Activated naive CD4-positive, alpha-beta T cell treated with anti-CD3 and anti-CD28 coated beads, Interleukin-2, amount 50 U/mL, for 72 hours (primary cell): ENCODE measurements around the gene WDR73. TPM values are rescaled to one million over a fixed set of nuclear protein-coding genes. Genes with fewer than 3 reads are reported as not detected.

Experiments
- ATAC-seq, 2 donors: fragments of 150-1000 bp; cut with Tn5 transposase; 2 replicates each; pipeline ENCODE4 v1.10.0; 2021; ENCODE audit warnings: mild to moderate bottlenecking in 2 of 2, moderate library complexity in 2 of 2
- DNase-seq, 2 donors: peaks; one replicate each; pipeline ENCODE4 v3.0.0; 2021 to 2022; ENCODE audit warnings: low spot score in 2 of 2
- H3K27ac Mint-ChIP-seq, 2 donors: one replicate each; pipeline ENCODE4 v1.8.0; 2022; ENCODE audit warnings: mild to moderate bottlenecking in 2 of 2, mixed read lengths in 2 of 2
- H3K36me3 Mint-ChIP-seq, 2 donors: one replicate each; pipeline ENCODE4 v1.8.0; 2022; ENCODE audit warnings: mixed read lengths in 2 of 2
- H3K9me3 Mint-ChIP-seq, 2 donors: one replicate each; pipeline ENCODE4 v1.8.0; 2022; ENCODE audit warnings: mixed read lengths in 2 of 2
- total RNA-seq, 2 donors: library from RNA; stranded (reverse); gene quantifications; one replicate each; pipeline ENCODE4 v1.2.3, GENCODE V29; 2022

Gene WDR73
- total RNA-seq, 2 donors from 2014 or later, result 6.9 to 17.5 TPM

DNA sequence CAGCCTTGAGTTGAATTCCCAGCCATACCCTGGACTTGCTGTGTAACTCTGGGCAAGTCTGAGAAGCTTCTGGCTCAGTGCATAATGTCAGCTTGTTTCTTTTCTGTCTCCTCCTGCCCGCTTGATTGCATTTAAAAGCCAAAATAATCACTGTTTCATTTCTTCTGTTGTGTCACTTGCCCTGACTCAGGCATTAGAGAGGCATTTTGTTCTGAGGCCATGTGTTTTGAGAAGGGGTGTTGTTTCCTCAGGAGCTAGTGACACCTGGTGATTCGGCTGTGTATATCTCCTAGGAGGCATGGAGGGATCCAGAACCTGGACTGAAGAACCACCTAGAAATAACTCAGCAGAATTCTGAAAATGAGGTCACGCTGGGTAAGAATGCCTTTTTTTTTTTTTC lies 16.0 kb downstream of the WDR73 start:
- DNase-seq, result no peak
- Mint-ChIP-seq H3K36me3 (peaks cover 15 to 50% of the 10 kb centered on the region in 2 donors), H3K9me3 (no peaks in the 10 kb centered on the region), H3K27ac (peak overlapping the region; percentile 7 to 52)
- ATAC-seq, result no peak

DNA sequence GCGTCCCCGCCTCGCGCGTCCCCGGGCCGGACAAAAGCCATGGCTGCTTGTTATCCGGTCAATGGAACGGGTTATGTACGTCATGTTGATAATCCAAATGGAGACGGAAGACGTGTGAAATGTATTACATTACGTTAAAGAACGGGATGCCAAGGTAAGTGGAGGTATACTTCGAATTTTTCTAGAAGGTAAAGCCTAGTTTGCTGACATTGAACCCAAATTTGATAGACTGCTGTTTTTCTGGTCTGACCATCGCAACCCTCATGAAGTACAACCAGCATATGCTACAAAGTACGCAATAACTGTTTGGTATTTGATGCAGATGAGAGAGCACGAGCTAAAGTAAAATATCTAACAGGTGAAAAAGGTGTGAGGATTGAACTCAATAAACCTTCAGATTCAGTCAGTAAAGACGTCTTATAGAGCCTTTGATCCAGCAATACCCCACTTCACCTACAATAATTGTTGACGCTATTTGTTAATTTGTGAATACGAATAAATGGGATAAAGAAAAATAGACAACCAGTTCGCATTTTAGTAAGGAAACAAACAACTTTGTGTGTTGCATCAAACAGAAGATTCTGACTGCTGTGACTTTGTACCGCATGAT lies 19.8 kb downstream of the WDR73 start:
- no peaks in the 10 kb centered on the region for H3K9me3 Mint-ChIP-seq
- peak overlapping the region in 1 of 2 donors; percentile 79 for H3K27ac Mint-ChIP-seq
- H3K36me3 Mint-ChIP-seq, result peaks cover 25 to 30% of the 10 kb centered on the region in 2 donors
- DNase-seq (peak in 1 of 2 donors; percentile 26), ATAC-seq (no peak)

DNA sequence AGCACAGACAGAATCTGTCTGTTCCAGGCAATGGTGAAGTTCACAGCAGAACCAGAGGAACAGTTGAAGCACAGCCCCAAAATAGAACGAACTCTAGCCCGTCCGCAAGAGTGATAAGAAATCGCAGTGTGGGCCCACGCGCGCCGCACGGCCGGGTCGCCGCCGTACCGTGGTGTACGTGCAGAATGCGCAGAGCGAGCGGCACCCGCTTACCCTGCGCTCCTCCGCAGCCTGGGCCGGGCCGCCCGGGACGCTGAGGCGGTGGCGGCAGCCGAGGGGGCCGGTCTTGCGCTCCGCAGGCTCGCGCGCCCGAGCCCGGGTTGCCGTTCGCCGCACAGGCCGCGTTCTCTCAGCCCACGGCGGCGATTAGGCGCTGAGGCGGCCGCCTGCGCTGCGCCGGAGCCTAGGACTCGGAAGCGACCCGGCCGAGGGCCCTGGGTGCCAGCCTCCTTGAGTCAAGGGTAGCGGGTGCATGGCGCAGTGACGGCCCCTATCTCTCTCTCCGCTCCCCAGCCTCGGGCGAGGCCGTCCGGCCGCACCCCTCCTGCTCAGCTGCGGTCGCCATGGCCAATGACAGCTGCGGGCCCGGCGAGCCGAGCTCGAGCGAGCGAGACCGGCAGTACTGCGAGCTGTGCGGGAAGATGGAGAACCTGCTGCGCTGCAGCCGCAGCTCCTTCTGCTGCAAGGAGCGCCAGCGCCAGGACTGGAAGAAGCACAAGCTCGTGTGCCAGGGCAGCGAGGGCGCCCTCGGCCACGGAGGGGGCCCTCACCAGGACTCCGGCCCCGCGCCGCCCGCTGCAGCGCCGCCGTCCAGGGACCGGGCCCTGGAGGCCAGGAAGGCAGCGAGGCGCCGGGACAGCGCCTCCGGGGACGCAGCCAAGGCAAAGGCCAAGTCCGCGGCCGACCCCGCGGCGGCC lies 20.5 kb downstream of the WDR73 start:
- Mint-ChIP-seq H3K36me3 (peaks cover 25 to 26% of the 10 kb centered on the region in 2 donors), H3K27ac (peak overlapping the region; percentile 79 to 87), H3K9me3 (no peaks in the 10 kb centered on the region)
- ATAC-seq (peak; percentile 51 to 65), DNase-seq (peak; percentile 65 to 71)

DNA sequence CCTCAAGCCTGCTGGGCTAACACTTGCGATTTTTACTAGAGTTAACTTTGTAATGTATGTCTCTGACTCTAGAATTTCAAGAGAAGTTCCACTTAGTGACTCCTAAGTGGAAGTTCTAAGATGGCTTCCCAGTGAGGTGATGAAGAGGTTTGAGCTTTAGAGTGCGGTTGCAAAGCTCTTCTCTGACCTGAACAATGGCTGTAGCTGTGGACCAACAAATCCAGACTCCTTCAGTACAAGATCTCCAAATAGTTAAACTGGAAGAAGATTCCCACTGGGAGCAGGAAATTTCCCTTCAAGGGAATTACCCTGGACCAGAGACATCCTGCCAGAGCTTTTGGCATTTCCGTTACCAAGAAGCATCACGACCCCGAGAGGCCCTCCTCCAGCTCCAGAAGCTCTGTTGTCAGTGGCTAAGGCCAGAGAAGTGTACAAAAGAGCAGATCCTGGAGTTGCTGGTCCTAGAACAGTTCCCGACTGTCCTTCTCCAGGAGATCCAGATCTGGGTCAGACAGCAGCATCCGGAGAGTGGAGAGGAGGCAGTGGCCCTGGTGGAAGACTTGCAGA lies 22.3 kb downstream of the WDR73 start:
- peaks cover 25 to 26% of the 10 kb centered on the region in 2 donors for H3K36me3 Mint-ChIP-seq
- peak overlapping the region; percentile 90 to 98 for H3K27ac Mint-ChIP-seq
- H3K9me3 Mint-ChIP-seq, result no peaks in the 10 kb centered on the region
- ATAC-seq, result peak in 1 of 2 donors; percentile 0
- peak in 1 of 2 donors; percentile 24 for DNase-seq

DNA sequence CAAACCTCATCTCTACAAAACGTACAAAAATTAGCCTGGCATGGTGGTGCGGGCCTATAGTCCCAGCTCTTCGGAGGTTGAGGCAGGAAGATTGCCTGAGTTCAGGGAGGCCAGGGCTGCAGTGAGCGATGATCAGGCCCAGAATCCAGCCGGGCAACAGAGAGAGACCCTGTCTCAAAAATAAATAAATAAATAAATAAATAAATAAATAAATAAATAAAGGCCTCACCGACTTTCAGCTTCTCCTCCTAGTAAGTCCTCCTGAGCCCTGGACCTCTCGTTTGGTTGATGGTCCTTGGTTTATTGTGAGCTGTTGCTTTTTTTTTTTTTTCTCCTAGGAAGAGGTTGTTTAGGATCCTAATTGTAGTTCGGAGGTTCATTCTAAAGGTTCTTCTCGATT lies 25.1 kb downstream of the WDR73 start:
- no peaks in the 10 kb centered on the region for H3K9me3 Mint-ChIP-seq
- H3K27ac Mint-ChIP-seq, result no peak overlapping the region
- DNase-seq, result no peak
- ATAC-seq, result no peak
- H3K36me3 Mint-ChIP-seq, result peaks cover 4 to 19% of the 10 kb centered on the region in 2 donors

DNA sequence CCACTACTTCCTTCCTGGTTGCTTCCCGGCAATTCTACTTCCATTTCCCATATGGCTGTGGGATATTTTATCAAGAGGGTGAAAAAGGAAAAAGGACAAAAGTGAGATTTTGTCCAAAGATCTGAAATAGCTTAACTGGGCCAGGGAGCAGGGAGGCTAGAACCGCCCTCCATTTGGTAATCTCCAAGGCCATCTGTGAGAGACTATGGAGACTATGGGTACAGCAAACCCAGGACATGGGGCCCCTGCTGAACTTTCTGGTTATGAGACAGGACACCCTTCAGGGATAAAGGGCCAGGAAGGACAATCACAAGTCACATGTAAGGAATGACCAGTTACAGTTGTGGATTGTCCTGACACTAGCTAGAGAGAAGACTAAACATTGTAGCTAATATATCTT lies 29.0 kb downstream of the WDR73 start:
- peaks cover 26 to 35% of the 10 kb centered on the region in 2 donors for H3K36me3 Mint-ChIP-seq
- H3K27ac Mint-ChIP-seq, result peak overlapping the region in 1 of 2 donors; percentile 59
- no peak for ATAC-seq

DNA sequence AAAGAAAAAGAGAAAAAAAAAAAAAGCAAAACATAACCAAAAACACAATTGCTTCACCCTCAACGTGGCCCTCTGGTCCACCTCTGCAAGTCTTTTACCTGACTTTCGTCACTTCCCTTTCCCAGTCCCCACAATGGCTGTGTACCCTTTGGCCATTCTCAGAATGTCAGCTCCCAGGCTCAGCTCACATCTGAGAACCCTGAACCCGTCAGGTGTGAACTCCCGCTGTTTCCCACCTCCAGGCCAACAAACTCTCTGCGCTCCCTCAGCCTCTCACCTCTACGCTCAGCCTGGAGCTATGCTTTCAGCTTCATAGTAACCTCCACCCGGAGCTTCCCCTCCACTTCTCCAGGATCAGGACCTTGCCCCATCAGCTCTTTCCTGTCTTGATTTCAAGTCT lies 29.7 kb downstream of the WDR73 start:
- Mint-ChIP-seq H3K9me3 (peaks cover 17 to 25% of the 10 kb centered on the region in 2 donors), H3K27ac (peak overlapping the region in 1 of 2 donors; percentile 59), H3K36me3 (peaks cover 29 to 42% of the 10 kb centered on the region in 2 donors)
- ATAC-seq (no peak), DNase-seq (no peak)

More for the DNA sequence above, 29.0 kb downstream of the WDR73 start:
- H3K9me3 Mint-ChIP-seq, result peaks cover 12 to 23% of the 10 kb centered on the region in 2 donors
- no peak for DNase-seq

DNA sequence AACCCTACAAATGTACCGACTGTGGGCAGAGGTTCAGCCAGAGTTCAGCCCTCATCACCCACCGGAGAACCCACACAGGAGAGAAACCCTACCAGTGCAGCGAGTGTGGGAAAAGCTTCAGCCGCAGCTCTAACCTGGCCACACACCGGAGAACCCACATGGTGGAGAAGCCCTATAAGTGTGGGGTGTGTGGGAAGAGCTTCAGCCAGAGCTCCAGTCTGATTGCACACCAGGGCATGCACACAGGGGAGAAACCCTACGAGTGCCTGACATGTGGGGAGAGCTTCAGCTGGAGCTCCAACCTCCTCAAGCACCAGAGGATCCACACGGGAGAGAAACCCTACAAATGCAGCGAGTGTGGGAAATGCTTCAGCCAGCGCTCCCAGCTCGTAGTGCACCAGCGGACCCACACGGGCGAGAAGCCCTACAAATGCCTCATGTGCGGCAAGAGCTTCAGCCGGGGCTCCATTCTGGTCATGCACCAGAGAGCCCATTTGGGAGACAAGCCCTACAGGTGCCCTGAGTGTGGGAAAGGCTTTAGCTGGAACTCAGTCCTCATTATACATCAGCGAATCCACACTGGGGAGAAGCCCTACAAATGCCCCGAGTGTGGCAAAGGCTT lies 32.6 kb downstream of the WDR73 start:
- ATAC-seq, result no peak
- DNase-seq, result no peak
- no peak overlapping the region for H3K27ac Mint-ChIP-seq
- H3K36me3 Mint-ChIP-seq, result peaks cover 29 to 49% of the 10 kb centered on the region in 2 donors
- H3K9me3 Mint-ChIP-seq, result peaks cover 19 to 25% of the 10 kb centered on the region in 2 donors

DNA sequence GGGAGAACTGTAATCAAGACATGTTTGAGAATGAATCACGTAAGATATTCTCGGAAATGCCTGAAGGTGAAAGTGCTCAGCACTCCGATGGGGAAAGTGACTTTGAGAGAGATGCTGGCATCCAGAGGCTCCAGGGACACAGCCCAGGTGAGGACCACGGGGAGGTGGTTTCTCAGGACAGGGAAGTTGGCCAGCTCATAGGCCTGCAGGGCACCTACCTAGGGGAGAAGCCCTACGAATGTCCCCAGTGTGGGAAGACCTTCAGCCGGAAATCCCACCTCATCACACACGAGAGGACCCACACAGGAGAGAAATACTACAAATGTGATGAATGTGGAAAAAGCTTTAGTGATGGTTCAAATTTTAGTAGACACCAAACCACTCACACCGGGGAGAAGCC lies 33.5 kb downstream of the WDR73 start:
- ATAC-seq, result no peak
- H3K9me3 Mint-ChIP-seq, result peaks cover 19 to 25% of the 10 kb centered on the region in 2 donors
- peaks cover 29 to 49% of the 10 kb centered on the region in 2 donors for H3K36me3 Mint-ChIP-seq
- no peak overlapping the region for H3K27ac Mint-ChIP-seq
- no peak for DNase-seq

DNA sequence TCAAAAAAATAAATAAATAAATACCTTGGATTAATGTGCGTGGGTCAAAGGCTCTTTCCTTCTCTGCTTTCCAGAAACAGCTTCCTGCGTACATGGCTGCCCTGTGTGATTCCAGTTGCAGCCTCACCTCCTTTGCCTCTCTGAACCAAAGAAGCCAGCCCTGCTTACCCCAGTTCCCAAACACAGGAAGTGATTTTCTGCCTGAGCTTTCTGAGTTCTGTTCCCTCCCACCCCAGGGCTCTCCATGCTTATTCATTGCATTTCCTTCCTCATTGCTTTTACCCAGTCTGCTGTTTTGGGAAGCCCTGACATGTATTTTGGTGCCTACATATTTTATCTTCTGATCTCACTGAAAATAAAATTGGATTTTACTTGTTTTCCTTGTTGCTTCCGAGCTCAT lies 37.8 kb downstream of the WDR73 start:
- ATAC-seq, result no peak
- DNase-seq, result no peak
- Mint-ChIP-seq H3K9me3 (peaks cover 13 to 19% of the 10 kb centered on the region in 2 donors), H3K27ac (no peak overlapping the region), H3K36me3 (peaks cover 14 to 30% of the 10 kb centered on the region in 2 donors)

DNA sequence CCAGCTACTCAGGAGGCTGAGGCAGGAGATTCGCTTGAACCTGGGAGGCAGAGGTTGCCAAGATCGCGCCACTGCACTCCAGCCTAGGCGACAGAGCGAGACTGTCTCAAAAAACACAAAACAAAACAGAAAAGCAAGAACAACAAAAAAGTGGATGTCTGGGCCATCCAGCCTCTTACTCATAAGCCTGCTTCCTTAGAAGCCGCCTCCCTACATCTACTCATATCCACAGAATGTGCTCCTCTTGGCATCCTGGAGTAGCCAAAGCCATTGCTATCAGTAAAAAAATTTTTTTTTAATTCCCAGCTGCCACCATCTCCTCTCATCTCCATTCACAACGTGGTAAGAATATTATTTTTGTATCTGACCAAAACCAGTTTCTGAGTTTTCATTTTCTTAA lies 42.5 kb downstream of the WDR73 start:
- H3K9me3 Mint-ChIP-seq, result no peaks in the 10 kb centered on the region
- H3K36me3 Mint-ChIP-seq, result peaks cover 0 to 17% of the 10 kb centered on the region in 2 donors
- no peak for ATAC-seq
- DNase-seq, result no peak
- H3K27ac Mint-ChIP-seq, result no peak overlapping the region

DNA sequence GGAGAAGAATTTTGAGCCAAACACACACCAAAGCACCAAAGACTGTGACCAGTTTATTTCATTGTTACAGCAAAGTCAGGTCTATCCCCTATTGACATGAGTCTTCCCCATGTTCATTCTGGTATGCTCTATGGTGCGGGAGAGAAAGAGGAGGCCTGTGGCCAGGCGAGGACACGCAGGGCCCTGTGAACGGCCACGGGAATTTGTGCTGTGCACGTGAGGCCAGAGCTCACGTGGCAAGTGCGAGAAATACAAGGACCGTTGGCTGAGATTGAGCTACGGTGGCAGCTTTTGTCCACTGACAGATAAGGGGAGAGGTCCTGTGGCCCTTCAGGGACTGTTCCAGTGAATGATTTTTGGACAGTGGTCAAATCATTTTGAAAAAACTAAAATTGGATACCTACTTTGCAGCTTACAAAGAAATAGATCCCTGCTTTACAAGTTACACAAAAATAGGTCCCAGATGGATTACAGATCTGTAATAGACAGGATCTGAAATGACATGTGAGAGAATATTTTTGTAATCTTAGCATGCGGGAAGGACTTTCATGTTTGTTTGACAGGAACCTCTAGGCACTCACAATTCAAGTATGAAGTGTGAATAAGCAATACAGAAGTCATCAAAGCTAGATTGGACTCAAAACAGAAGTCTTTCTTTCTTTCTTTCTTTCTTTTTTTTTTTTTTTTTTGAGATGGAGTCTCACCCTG lies 44.1 kb downstream of the WDR73 start:
- Mint-ChIP-seq H3K9me3 (no peaks in the 10 kb centered on the region), H3K36me3 (peaks cover 0 to 19% of the 10 kb centered on the region in 2 donors), H3K27ac (no peak overlapping the region)
- DNase-seq, result no peak
- peak in 1 of 2 donors; percentile 44 for ATAC-seq

DNA sequence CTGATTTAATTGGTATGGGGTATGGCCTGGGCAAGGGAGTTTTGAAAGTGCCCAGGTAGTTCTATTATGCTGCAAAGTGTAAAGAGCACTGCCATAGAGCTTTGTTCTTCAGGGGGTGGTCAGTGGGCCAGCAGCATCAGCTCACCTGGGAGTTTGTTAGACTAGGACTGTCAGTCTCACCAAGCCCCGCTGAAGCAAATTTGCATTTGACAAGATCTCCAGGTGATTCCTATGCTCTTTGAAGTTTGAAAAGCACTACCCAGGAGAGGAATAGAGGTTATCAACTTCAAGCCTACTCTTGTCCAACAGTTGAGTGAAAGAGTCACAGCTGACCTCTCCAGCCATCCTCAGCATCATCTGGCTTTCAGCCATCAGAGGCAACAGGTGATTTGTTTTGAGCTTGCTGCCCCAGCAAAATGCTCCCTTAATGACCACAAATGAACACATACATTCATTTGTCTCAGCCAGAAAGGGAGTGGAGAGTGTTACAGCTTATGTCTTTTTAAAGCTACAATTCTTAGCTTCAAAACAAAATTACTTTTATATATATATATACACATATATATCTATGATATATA lies 45.3 kb downstream of the WDR73 start:
- no peaks in the 10 kb centered on the region for H3K9me3 Mint-ChIP-seq
- DNase-seq (no peak), ATAC-seq (no peak)
- H3K36me3 Mint-ChIP-seq, result peaks cover 0 to 19% of the 10 kb centered on the region in 2 donors
- no peak overlapping the region for H3K27ac Mint-ChIP-seq

DNA sequence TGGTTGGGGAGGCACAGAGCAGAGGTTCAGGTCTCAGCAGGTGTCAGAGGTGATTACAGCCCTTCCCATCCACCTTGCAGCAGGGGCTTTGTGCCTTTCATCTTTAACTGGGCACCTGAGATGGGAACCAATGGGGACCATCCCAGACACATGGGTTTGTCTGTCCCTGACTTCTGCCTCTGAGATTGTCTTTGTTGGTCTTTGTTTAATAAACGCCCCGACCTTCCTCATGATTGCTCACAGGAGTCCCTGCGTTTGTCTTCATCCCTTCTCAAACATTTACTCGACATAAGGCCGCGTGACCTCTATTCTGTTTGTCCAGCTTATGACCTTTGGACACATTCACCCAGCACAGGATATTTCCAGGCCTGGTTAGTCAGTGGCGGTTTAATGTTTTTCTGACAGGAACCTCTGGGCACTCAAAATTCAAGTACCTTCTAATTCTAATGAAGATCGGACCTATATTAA lies 47.4 kb downstream of the WDR73 start:
- DNase-seq (no peak), ATAC-seq (no peak)
- Mint-ChIP-seq H3K27ac (no peak overlapping the region), H3K9me3 (no peaks in the 10 kb centered on the region), H3K36me3 (peaks cover 0 to 14% of the 10 kb centered on the region in 2 donors)

DNA sequence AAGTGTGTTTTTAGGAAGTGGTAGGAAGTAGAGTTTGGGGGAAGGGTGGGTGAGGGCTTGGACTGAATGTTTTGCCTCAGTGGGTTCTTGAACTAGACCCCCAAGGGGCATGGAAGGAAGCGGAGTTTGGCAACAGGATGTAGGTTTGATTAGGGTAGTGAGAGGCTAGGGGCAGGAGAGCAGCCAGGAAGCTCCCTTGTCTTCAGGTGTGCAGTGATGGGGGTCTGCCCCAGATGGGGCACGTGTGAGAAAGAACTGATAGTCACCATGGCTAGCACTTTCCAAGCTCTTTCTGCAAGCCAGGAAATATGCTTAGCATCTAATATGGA lies 48.6 kb downstream of the WDR73 start:
- no peak for DNase-seq
- Mint-ChIP-seq H3K9me3 (no peaks in the 10 kb centered on the region), H3K27ac (peak overlapping the region; percentile 76 to 77), H3K36me3 (peaks cover 3 to 14% of the 10 kb centered on the region in 2 donors)
- no peak for ATAC-seq
